MM.1S (cell line): ENCODE data around the gene ANKRD45.
A peak's percentile ranks its signal among the peaks of the same experiment; 100 is the strongest.

ENCODE experiments used
- DNase-seq: peaks from one replicate; pipeline ENCODE4 v3.0.0-alpha.2; 2015
- H2AFZ ChIP-seq: fragments of 300-600 bp; sonication (generic); 2 replicates; pipeline ENCODE4 v1.6.0; 2016; ENCODE audit warnings: antibody characterized with exemption, low read length
- H3F3A ChIP-seq: fragments of 300-600 bp; sonication (generic); 2 replicates; pipeline ENCODE4 v1.6.1; 2016; ENCODE audit warnings: mild to moderate bottlenecking, antibody characterized with exemption, low read length, moderate library complexity, mixed read lengths; ENCODE audit not compliant: insufficient read depth
- H3K27ac ChIP-seq: fragments of 300-600 bp; sonication (generic); 2 replicates; pipeline ENCODE4 v1.5.1; 2016; ENCODE audit warnings: mild to moderate bottlenecking, low read length
- H3K27me3 ChIP-seq: fragments of 300-600 bp; sonication (generic); replicated peaks from 2 replicates; pipeline ENCODE4 v1.6.0; 2016; ENCODE audit warnings: low read length; ENCODE audit not compliant: insufficient read depth
- H3K36me3 ChIP-seq: fragments of 300-600 bp; sonication (generic); replicated peaks from 2 replicates; pipeline ENCODE4 v1.6.1; 2016; ENCODE audit warnings: mild to moderate bottlenecking, low read length, mixed read lengths; ENCODE audit not compliant: insufficient read depth
- H3K4me1 ChIP-seq: fragments of 300-600 bp; sonication (generic); 2 replicates; pipeline ENCODE4 v1.6.1; 2016; ENCODE audit warnings: low read length, mixed read lengths
- H3K4me2 ChIP-seq: fragments of 300-600 bp; sonication (generic); 2 replicates; pipeline ENCODE4 v1.6.0; 2016; ENCODE audit warnings: low read depth, low read length
- H3K4me3 ChIP-seq: fragments of 300-600 bp; sonication (generic); 2 replicates; pipeline ENCODE4 v1.5.1; 2016; ENCODE audit warnings: low read length, mixed read lengths
- H3K79me2 ChIP-seq: fragments of 300-600 bp; sonication (generic); 2 replicates; pipeline ENCODE4 v1.6.1; 2016; ENCODE audit warnings: mixed run types, low read length, mixed read lengths
- H3K9ac ChIP-seq: fragments of 300-600 bp; sonication (generic); 2 replicates; pipeline ENCODE4 v1.6.1; 2016; ENCODE audit warnings: low read length, mixed read lengths
- H3K9me2 ChIP-seq: fragments of 300-600 bp; sonication (generic); replicated peaks from 2 replicates; pipeline ENCODE4 v1.6.1; 2016; ENCODE audit warnings: mild to moderate bottlenecking, low read length, mixed read lengths; ENCODE audit not compliant: insufficient read depth
- H3K9me3 ChIP-seq: fragments of 300-600 bp; sonication (generic); replicated peaks from 2 replicates; pipeline ENCODE4 v1.6.1; 2016; ENCODE audit warnings: mild to moderate bottlenecking, low read length, mixed read lengths; ENCODE audit not compliant: insufficient read depth
- H4K20me1 ChIP-seq: fragments of 300-600 bp; sonication (generic); 2 replicates; pipeline ENCODE4 v1.6.1; 2016; ENCODE audit warnings: mild to moderate bottlenecking, low read length, moderate library complexity, mixed read lengths; ENCODE audit not compliant: insufficient read depth
- EZH2 ChIP-seq: fragments of 300-600 bp; sonication (generic); optimal IDR thresholded peaks from 2 replicates; pipeline ENCODE3; 2017; ENCODE audit warnings: low read depth, mild to moderate bottlenecking, antibody characterized with exemption, low read length, mixed read lengths
- EZH2phosphoT487 ChIP-seq: fragments of 300-600 bp; sonication (generic); IDR thresholded peaks from 2 replicates; pipeline ENCODE4 v1.6.1; 2018; ENCODE audit warnings: antibody characterized with exemption, low read length
- TF ChIP-seq, protein P1 (sequence below): fragments of 300-600 bp; sonication (generic); IDR thresholded peaks from 2 replicates; pipeline ENCODE4 v1.5.1; 2016; ENCODE audit warnings: antibody characterized with exemption, low read length, mixed read lengths

ANKRD45 gene

GRCh38 chr1:173608503-173609216 lies 61.0 kb downstream of the ANKRD45 start:
- H3K9me2 ChIP-seq, result no peaks in the 10 kb centered on the region
- H3K79me2 ChIP-seq, result no peaks in the 10 kb centered on the region
- no peak overlapping the region for H3K4me2 ChIP-seq
- TF ChIP-seq, protein P1, sequence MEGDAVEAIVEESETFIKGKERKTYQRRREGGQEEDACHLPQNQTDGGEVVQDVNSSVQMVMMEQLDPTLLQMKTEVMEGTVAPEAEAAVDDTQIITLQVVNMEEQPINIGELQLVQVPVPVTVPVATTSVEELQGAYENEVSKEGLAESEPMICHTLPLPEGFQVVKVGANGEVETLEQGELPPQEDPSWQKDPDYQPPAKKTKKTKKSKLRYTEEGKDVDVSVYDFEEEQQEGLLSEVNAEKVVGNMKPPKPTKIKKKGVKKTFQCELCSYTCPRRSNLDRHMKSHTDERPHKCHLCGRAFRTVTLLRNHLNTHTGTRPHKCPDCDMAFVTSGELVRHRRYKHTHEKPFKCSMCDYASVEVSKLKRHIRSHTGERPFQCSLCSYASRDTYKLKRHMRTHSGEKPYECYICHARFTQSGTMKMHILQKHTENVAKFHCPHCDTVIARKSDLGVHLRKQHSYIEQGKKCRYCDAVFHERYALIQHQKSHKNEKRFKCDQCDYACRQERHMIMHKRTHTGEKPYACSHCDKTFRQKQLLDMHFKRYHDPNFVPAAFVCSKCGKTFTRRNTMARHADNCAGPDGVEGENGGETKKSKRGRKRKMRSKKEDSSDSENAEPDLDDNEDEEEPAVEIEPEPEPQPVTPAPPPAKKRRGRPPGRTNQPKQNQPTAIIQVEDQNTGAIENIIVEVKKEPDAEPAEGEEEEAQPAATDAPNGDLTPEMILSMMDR, result no peak
- no peak for TF ChIP-seq EZH2phosphoT487
- TF ChIP-seq EZH2, result no peak
- no peak overlapping the region for H3K4me3 ChIP-seq
- no peaks in the 10 kb centered on the region for H3F3A ChIP-seq
- no peak overlapping the region for H2AFZ ChIP-seq
- H3K9ac ChIP-seq, result no peak overlapping the region
- H3K27me3 ChIP-seq, result no peaks in the 10 kb centered on the region
- H3K36me3 ChIP-seq, result no peaks in the 10 kb centered on the region
- no peaks in the 10 kb centered on the region for H4K20me1 ChIP-seq
- H3K9me3 ChIP-seq, result no peaks in the 10 kb centered on the region
- DNase-seq, result no peak
- H3K4me1 ChIP-seq, result no peaks in the 10 kb centered on the region
- H3K27ac ChIP-seq, result no peak overlapping the region

DNA sequence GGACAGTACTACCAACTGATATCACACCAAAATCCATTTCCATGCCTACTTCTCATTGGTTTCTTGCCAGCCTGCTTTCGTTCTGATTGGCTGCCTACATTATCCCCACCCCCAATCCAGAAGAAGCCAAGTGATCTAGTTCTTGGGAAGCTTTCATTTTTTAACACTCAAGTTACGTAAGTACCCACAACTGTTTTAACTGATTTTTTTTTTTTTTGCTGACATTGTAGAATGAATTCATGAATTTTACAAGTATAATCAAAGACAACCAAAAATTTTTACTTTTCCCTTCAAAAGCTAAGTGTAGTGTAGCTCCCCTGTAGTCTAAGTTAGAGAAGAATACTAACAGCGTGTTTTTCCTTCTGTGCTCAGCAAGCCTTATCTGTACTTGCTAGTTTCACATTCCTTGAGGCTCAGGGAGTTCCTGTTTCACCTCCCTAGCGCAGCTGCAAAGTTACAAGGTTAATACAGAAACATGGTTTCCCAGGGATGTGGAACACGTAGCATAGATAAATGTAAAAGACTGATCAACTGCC lies 66.5 kb downstream of the ANKRD45 start, which contains the start of gene SLC9C2:
TSS of gene SLC9C2 (minus strand) at position 17 of the 536 bp plus-strand sequence. CDS start 1,296 bp downstream, outside the sequence.
- peaks cover 11% of the 10 kb centered on the region for H3F3A ChIP-seq
- no peak within 1 kb of the TSS for H3K9ac ChIP-seq
- no peaks in the 10 kb centered on the region for H3K79me2 ChIP-seq
- peak within 1 kb of the TSS; percentile 46 for H3K4me2 ChIP-seq
- no peak within 1 kb of the TSS for H3K27ac ChIP-seq
- H2AFZ ChIP-seq, result no peak within 1 kb of the TSS
- no peaks in the 10 kb centered on the region for H3K36me3 ChIP-seq
- no peak for TF ChIP-seq EZH2
- no peak for TF ChIP-seq EZH2phosphoT487
- TF ChIP-seq, protein P1, result no peak
- H3K4me1 ChIP-seq, result peaks cover 23% of the 10 kb centered on the region
- no peaks in the 10 kb centered on the region for H3K27me3 ChIP-seq
- H4K20me1 ChIP-seq, result no peaks in the 10 kb centered on the region
- no peak within 1 kb of the TSS for H3K4me3 ChIP-seq
- no peaks in the 10 kb centered on the region for H3K9me3 ChIP-seq
- peak; percentile 57 for DNase-seq
- H3K9me2 ChIP-seq, result no peaks in the 10 kb centered on the region

- Histone ChIP-seq H3K9me2 (no peaks in the 10 kb centered on the region), H3K4me3 (peak overlapping the region; percentile 13; the same call in 1 of the 2 replicates), H2AFZ (peak overlapping the region; percentile 54; the same call in 1 of the 2 replicates), H3K36me3 (no peaks in the 10 kb centered on the region), H3K79me2 (no peaks in the 10 kb centered on the region), H3K27ac (no peak overlapping the region), H3F3A (peaks cover 11% of the 10 kb centered on the region), H3K9ac (no peak overlapping the region), H3K27me3 (no peaks in the 10 kb centered on the region), H3K4me1 (peaks cover 23% of the 10 kb centered on the region), H3K9me3 (no peaks in the 10 kb centered on the region), H3K4me2 (peak overlapping the region; percentile 46), H4K20me1 (no peaks in the 10 kb centered on the region)
- peak; percentile 85 for DNase-seq
- TF ChIP-seq EZH2 (no peak), EZH2phosphoT487 (no peak)
- TF ChIP-seq, protein P1, result no peak
These were observed 68.1 kb downstream of the ANKRD45 start for GRCh38 chr1:173601588-173601987.
